Skin of body (tissue), 2 donors: ENCODE measurements around the gene KRT85. TPM values are rescaled to one million over a fixed set of nuclear protein-coding genes. Genes with fewer than 3 reads are reported as not detected.
"Not testable (repeated sequence)": the region's sequence is repeated elsewhere in the genome, so short reads cannot be mapped to it uniquely, and the experiment has no call there.

Experiments used
- DNase-seq: peaks from one replicate; lab custom pipeline; 2025; lab: John Stamatoyannopoulos, UW
- total RNA-seq: library from RNA; depleted of rRNA; stranded (reverse); fragments of >200 nt; gene quantifications from one replicate; pipeline ENCODE4 v1.2.3, GENCODE V29; 2014

KRT85 gene
- total RNA-seq, 1 donor from 2014 or later, result 98.6 TPM

GRCh38 chr12:52350786-52351185, 16.5 kb downstream of the KRT85 start:
- DNase-seq, result no peak

- no peak for DNase-seq
Observed at GRCh38 chr12:52350021-52350620, 17.2 kb downstream of the KRT85 start.

- no peak for DNase-seq
Observed at GRCh38 chr12:52349196-52349595, 18.1 kb downstream of the KRT85 start.

- no peak for DNase-seq
Observed at GRCh38 chr12:52347551-52348510, 19.4 kb downstream of the KRT85 start.

GRCh38 chr12:52347016-52347415, 20.3 kb downstream of the KRT85 start:
- no peak for DNase-seq

- no peak for DNase-seq
Observed at GRCh38 chr12:52346593-52346992, 20.7 kb downstream of the KRT85 start.

GRCh38 chr12:52345041-52345440, 22.2 kb downstream of the KRT85 start:
- DNase-seq, result not testable (repeated sequence)

GRCh38 chr12:52344111-52344510, 23.2 kb downstream of the KRT85 start:
- no peak for DNase-seq

GRCh38 chr12:52343550-52343949, 23.7 kb downstream of the KRT85 start:
- DNase-seq, result no peak

GRCh38 chr12:52342781-52343490, 24.3 kb downstream of the KRT85 start:
- DNase-seq, result no peak

- no peak for DNase-seq
Observed at GRCh38 chr12:52341066-52341580, 26.2 kb downstream of the KRT85 start.

GRCh38 chr12:52338241-52338960, 28.9 kb downstream of the KRT85 start:
- no peak for DNase-seq

- no peak for DNase-seq
Observed at GRCh38 chr12:52337054-52337453, 30.2 kb downstream of the KRT85 start.

- no peak for DNase-seq
Observed at GRCh38 chr12:52336641-52337040, 30.6 kb downstream of the KRT85 start.

GRCh38 chr12:52335598-52336262, 31.6 kb downstream of the KRT85 start:
- DNase-seq, result no peak

GRCh38 chr12:52334185-52334584, 33.1 kb downstream of the KRT85 start:
- no peak for DNase-seq

GRCh38 chr12:52333321-52333720, 34.0 kb downstream of the KRT85 start:
- no peak for DNase-seq

GRCh38 chr12:52332381-52332780, 34.9 kb downstream of the KRT85 start:
- no peak for DNase-seq

GRCh38 chr12:52331833-52332232, 35.4 kb downstream of the KRT85 start:
- no peak for DNase-seq

- no peak for DNase-seq
Observed at GRCh38 chr12:52331039-52331438, 36.2 kb downstream of the KRT85 start.
